ENCODE results near the gene NME8. TPM values are rescaled to one million over a fixed set of nuclear protein-coding genes. Genes with fewer than 3 reads are reported as not detected.

Gene NME8
- total RNA-seq, 1 donor from 2014 or later: not detected

GRCh38 chr7:37817996-37818720 lies 30.2 kb upstream of the NME8 start:
- H3K4me3 ChIP-seq (ENCODE audit: low read depth, low read length): no peak overlapping the region
- H3K27me3 ChIP-seq (ENCODE audit: control insufficient read depth, insufficient read depth, low read length): no peaks in the 10 kb centered on the region
- no peaks in the 10 kb centered on the region for H3K36me3 ChIP-seq (ENCODE audit: control insufficient read depth, insufficient read depth, low read length)
- DNase-seq (ENCODE audit: low read depth): peak; percentile 22
- no peak for TF ChIP-seq CTCF (IDR thresholded peaks at IDR 0.05; ENCODE audit: insufficient read depth, low read length, severe bottlenecking)
- no peak for FAIRE-seq

DNA sequence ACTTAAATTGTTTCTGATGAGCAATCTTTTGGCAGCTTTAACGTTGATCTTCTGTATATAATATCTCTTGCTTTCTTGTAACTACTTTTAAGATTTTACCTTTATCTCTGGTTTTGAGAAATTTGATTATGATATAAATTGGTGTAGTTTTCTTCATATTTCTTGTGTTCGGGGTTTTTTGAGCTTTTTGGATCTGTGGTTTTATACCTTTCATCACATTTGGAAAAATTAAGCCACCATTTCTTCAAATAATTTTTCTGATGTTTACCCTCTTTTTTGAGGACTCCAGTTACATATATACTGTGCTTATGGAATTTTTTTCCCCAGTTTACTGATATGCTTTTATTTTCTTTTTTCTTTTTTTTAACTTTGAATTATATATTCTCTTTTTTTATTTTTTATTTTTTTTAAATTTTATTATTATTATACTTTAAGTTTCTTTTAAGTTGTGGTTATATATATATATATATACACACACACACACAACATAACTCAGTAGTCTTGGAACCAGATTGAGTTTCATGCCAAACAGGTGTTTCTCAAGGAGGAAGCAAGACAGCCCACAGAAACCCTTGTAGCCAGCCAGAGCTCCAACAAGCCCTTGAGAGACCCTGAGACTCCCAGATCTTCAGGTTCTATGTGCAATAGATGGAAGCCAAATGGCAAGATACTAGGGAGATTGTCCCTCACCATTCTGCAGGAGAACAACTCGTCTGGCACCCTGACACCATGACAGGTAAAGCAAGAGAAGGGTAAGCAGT lies 27.5 kb upstream of the NME8 start:
- DNase-seq (ENCODE audit: low read depth) (no peak), FAIRE-seq (no peak)
- Histone ChIP-seq H3K4me3 (ENCODE audit: low read depth, low read length) (no peak overlapping the region), H3K36me3 (ENCODE audit: control insufficient read depth, insufficient read depth, low read length) (no peaks in the 10 kb centered on the region), H3K27me3 (ENCODE audit: control insufficient read depth, insufficient read depth, low read length) (no peaks in the 10 kb centered on the region)
- TF ChIP-seq CTCF (IDR thresholded peaks at IDR 0.05; ENCODE audit: insufficient read depth, low read length, severe bottlenecking): no peak

DNA sequence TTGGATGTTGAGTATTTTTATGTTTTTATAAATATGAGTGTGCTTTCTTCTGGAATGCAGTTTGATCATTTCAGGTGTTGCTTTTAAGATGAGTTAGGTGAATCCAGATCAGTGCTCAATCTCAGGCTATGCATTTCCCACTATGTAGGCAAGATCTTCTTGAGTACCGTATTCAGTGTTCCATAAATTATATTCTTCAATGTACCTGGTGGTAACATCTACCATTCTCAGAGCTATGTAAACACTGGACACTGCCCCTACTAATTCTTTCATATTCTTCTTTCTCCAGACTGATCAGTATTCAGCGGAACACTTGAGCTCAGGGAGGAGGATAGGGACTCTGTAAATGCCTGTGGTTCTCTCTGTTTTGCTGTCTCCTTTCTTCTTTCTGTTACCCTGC lies 25.5 kb upstream of the NME8 start:
- TF ChIP-seq CTCF (IDR thresholded peaks at IDR 0.05; ENCODE audit: insufficient read depth, low read length, severe bottlenecking): no peak
- FAIRE-seq (no peak), DNase-seq (ENCODE audit: low read depth) (no peak)
- Histone ChIP-seq H3K4me3 (ENCODE audit: low read depth, low read length) (no peak overlapping the region), H3K36me3 (ENCODE audit: control insufficient read depth, insufficient read depth, low read length) (no peaks in the 10 kb centered on the region), H3K27me3 (ENCODE audit: control insufficient read depth, insufficient read depth, low read length) (no peaks in the 10 kb centered on the region)

- Histone ChIP-seq H3K27me3 (ENCODE audit: control insufficient read depth, insufficient read depth, low read length) (no peaks in the 10 kb centered on the region), H3K36me3 (ENCODE audit: control insufficient read depth, insufficient read depth, low read length) (no peaks in the 10 kb centered on the region), H3K4me3 (ENCODE audit: low read depth, low read length) (no peak overlapping the region)
- no peak for TF ChIP-seq CTCF (IDR thresholded peaks at IDR 0.05; ENCODE audit: insufficient read depth, low read length, severe bottlenecking)
- DNase-seq (ENCODE audit: low read depth) (peak; percentile 1), FAIRE-seq (no peak)
Observed at GRCh38 chr7:37823557-37823956, 24.8 kb upstream of the NME8 start.

- Histone ChIP-seq H3K4me3 (ENCODE audit: low read depth, low read length) (no peak overlapping the region), H3K27me3 (ENCODE audit: control insufficient read depth, insufficient read depth, low read length) (no peaks in the 10 kb centered on the region), H3K36me3 (ENCODE audit: control insufficient read depth, insufficient read depth, low read length) (no peaks in the 10 kb centered on the region)
- TF ChIP-seq CTCF (IDR thresholded peaks at IDR 0.05; ENCODE audit: insufficient read depth, low read length, severe bottlenecking): no peak
- DNase-seq (ENCODE audit: low read depth) (no peak), FAIRE-seq (peak; percentile 68)
Observed at GRCh38 chr7:37825038-37825437, 23.4 kb upstream of the NME8 start.
